GM12878 (cell line): ENCODE measurements around the gene CKMT2. TPM values are rescaled to one million over a fixed set of nuclear protein-coding genes. Genes with fewer than 3 reads are reported as not detected.

Experiments used
- ATAC-seq: fragments of 200-7000 bp; cut with Tn5 transposase; 3 replicates; pipeline ENCODE4 v1.9.1; 2020; ENCODE audit warnings: mild to moderate bottlenecking, moderate library complexity
- BruUV-seq: library from RNA; stranded (reverse); fragments of 400-500 nt; replicated peaks from 2 replicates; lab custom pipeline; 2021; lab: Mats Ljungman, UMichigan
- CTCF ChIA-PET: fragments of 300-600 bp; sonication (Branson Sonifier 250); formaldehyde crosslinking; extraction: SDS; loops from one replicate; lab custom pipeline; 2021; ENCODE audit warnings: inconsistent platforms; lab: Yijun Ruan, JAX
- POLR2A ChIA-PET: fragments of 350-600 bp; formaldehyde crosslinking; extraction: SDS; loops from one replicate; lab custom pipeline; 2021; ENCODE audit warnings: inconsistent platforms; lab: Charles Lee
- RAD21 ChIA-PET: fragments of 300-600 bp; sonication (Branson Sonifier 250); formaldehyde crosslinking; loops from one replicate; lab custom pipeline; 2023; ENCODE audit warnings: antibody characterized with exemption; ENCODE audit not compliant: unreplicated experiment; lab: Charles Lee
- SMC1A ChIA-PET: fragments of 300-600 bp; sonication (Branson Sonifier 250); formaldehyde crosslinking; loops from one replicate; lab custom pipeline; 2023; ENCODE audit not compliant: unreplicated experiment, uncharacterized antibody; lab: Charles Lee
- DNase-seq: peaks from one replicate; pipeline ENCODE4 v3.0.0-alpha.2; 2011; ENCODE audit warnings: low read depth, low spot score
- FAIRE-seq: peaks from 3 replicates; lab custom pipeline; 2011; peaks lifted over from hg19 to GRCh38; lab: Jason Lieb, UNC
- H2AFZ ChIP-seq: 2 replicates; pipeline ENCODE4 v1.6.0; 2011; ENCODE audit warnings: low read depth, low read length, control low read depth; ENCODE audit not compliant: control insufficient read depth
- H3K27ac ChIP-seq: 2 replicates; pipeline ENCODE4 v1.5.1; 2011; ENCODE audit warnings: control low read depth; ENCODE audit not compliant: control insufficient read depth, insufficient read depth
- H3K27me3 ChIP-seq, 2 experiments: replicated peaks in 1 of 2; 2 replicates each; pipeline versions ENCODE4 v1.6.0 to v1.6.1; 2011; ENCODE audit warnings: low read length in 1 of 2; ENCODE audit not compliant: control insufficient read depth in 2 of 2, insufficient read depth in 2 of 2
- H3K36me3 ChIP-seq, 2 experiments: 2 replicates each; pipeline ENCODE4 v1.5.1; 2011; ENCODE audit warnings: low read length in 1 of 2; ENCODE audit not compliant: control insufficient read depth in 2 of 2, insufficient read depth in 2 of 2
- H3K4me1 ChIP-seq: 2 replicates; pipeline ENCODE4 v1.6.1; 2011; ENCODE audit warnings: mild to moderate bottlenecking, low read length, moderate library complexity, mixed read lengths; ENCODE audit not compliant: control insufficient read depth, insufficient read depth
- H3K4me2 ChIP-seq: 2 replicates; pipeline ENCODE4 v1.6.0; 2011; ENCODE audit warnings: control low read depth; ENCODE audit not compliant: control insufficient read depth, insufficient read depth
- H3K4me3 ChIP-seq: fragments of 200-600 bp; sonication (generic); 2 replicates; pipeline ENCODE4 v1.5.1; 2016
- H3K79me2 ChIP-seq: 2 replicates; pipeline ENCODE4 v1.6.0; 2011; ENCODE audit warnings: low read length; ENCODE audit not compliant: control insufficient read depth, insufficient read depth
- H3K9ac ChIP-seq: 2 replicates; pipeline ENCODE4 v1.8.0; 2011; ENCODE audit warnings: low read length, control low read depth, mixed read lengths; ENCODE audit not compliant: control insufficient read depth, insufficient read depth
- H3K9me3 ChIP-seq: replicated peaks from 3 replicates; pipeline ENCODE4 v1.5.1; 2011; ENCODE audit warnings: mild to moderate bottlenecking, low read length; ENCODE audit not compliant: control insufficient read depth, insufficient read depth
- H4K20me1 ChIP-seq: 2 replicates; pipeline ENCODE4 v1.6.0; 2011; ENCODE audit not compliant: control insufficient read depth, insufficient read depth
- ASH2L ChIP-seq: fragments of 300-600, 200-600 bp; sonication (generic); IDR thresholded peaks from 2 replicates; pipeline ENCODE4 v1.6.1; 2017; ENCODE audit warnings: low read depth, mild to moderate bottlenecking, borderline replicate concordance
- BCLAF1 ChIP-seq: fragments of 450-650 bp; IDR thresholded peaks from 2 replicates; pipeline ENCODE4 v1.6.1; 2017; ENCODE audit warnings: antibody characterized with exemption, mild to moderate bottlenecking, moderate library complexity
- CHD4 ChIP-seq: fragments of 200-600 bp; sonication (generic); IDR thresholded peaks from 2 replicates; pipeline ENCODE4 v1.6.1; 2016; ENCODE audit warnings: mild to moderate bottlenecking
- DPF2 ChIP-seq: fragments of 450-650 bp; IDR thresholded peaks from 2 replicates; pipeline ENCODE4 v1.6.1; 2017; ENCODE audit warnings: mild to moderate bottlenecking
- E4F1 ChIP-seq: fragments of 450-650 bp; IDR thresholded peaks from 2 replicates; pipeline ENCODE4 v1.6.1; 2018; ENCODE audit warnings: borderline replicate concordance, mild to moderate bottlenecking; ENCODE audit not compliant: partially characterized antibody
- ESRRA ChIP-seq: IDR thresholded peaks from 2 replicates; pipeline ENCODE4 v1.6.1; 2012; ENCODE audit warnings: mild to moderate bottlenecking, low read length, improper control_type of control experiment
- GATAD2B ChIP-seq: fragments of 450-650 bp; conservative IDR thresholded peaks from 2 replicates; pipeline ENCODE4 v1.6.1; 2017; ENCODE audit warnings: low read depth, mild to moderate bottlenecking, moderate library complexity
- HDAC6 ChIP-seq: fragments of 200-600 bp; sonication (generic); IDR thresholded peaks from one replicate; pipeline ENCODE4 v1.8.0; 2017; ENCODE audit warnings: antibody characterized with exemption; ENCODE audit not compliant: unreplicated experiment
- NBN ChIP-seq: fragments of 450-650 bp; IDR thresholded peaks from 2 replicates; pipeline ENCODE4 v1.6.1; 2016
- NRF1 ChIP-seq: conservative IDR thresholded peaks from 2 replicates; pipeline ENCODE4 v1.6.1; 2011; ENCODE audit warnings: mild to moderate bottlenecking, low read depth, low read length, improper control_type of control experiment
- SP1 ChIP-seq: IDR thresholded peaks from one replicate; pipeline ENCODE4 v1.6.1; 2011; ENCODE audit warnings: low read depth, low read length
- STAT1 ChIP-seq: fragments of 450-650 bp; conservative IDR thresholded peaks from 2 replicates; pipeline ENCODE4 v1.6.1; 2014; ENCODE audit warnings: antibody characterized with exemption, mild to moderate bottlenecking
- SUZ12 ChIP-seq: fragments of 200-600 bp; sonication (generic); IDR thresholded peaks from one replicate; pipeline ENCODE4 v1.6.1; 2018; ENCODE audit warnings: antibody characterized with exemption, mild to moderate bottlenecking; ENCODE audit not compliant: unreplicated experiment
- TARDBP ChIP-seq: IDR thresholded peaks from 2 replicates; pipeline ENCODE4 v1.6.1; 2016; ENCODE audit warnings: borderline replicate concordance
- ZNF24 ChIP-seq: fragments of 450-650 bp; IDR thresholded peaks from 2 replicates; pipeline ENCODE4 v1.6.1; 2017; ENCODE audit warnings: antibody characterized with exemption, mild to moderate bottlenecking
- WGBS: methylation state at CpG from one replicate; pipeline ENCODE4 v1.1.6; 2016; ENCODE audit warnings: low lambda C conversion rate; ENCODE audit not compliant: insufficient replicate concordance, insufficient coverage; ENCODE audit errors: missing lambda C conversion rate; 5-methylcytosine and 5-hydroxymethylcytosine counted together
- in situ Hi-C: fragments of 300-500 bp; cut with MboI; formaldehyde crosslinking; loops from 9 replicates; pipeline ENCODE4 v1.14.3; 2018; ENCODE audit warnings: mixed read lengths
- intact Hi-C: fragments of 100-400 bp; cut with micrococcal nuclease; formaldehyde crosslinking; loops from one replicate; pipeline ENCODE4 v1.14.2; 2022; ENCODE audit not compliant: unreplicated experiment
- polyA plus RNA-seq, 11 experiments: library from polyadenylated mRNA; depleted of rRNA in 4 of 11; unstranded in 6 of 11; stranded (reverse) in 5 of 11; fragments of >200 nt; fragmentation: Nextera tagmentation in 4 of 11; fragmentation: Illumina TruSeq in 1 of 11; extraction: Ambion mirVana in 4 of 11; extraction: Trizol in 1 of 11; gene quantifications; 1 replicate in 1 of 11; 2 replicates in 10 of 11; pipeline versions ENCODE4 v1.2.1 to v1.2.3, GENCODE V29; 2011 to 2016; ENCODE audit warnings: inconsistent platforms in 2 of 11, missing spikeins in 2 of 11, low read depth in 1 of 11
- total RNA-seq, 4 experiments: library from RNA; depleted of rRNA in 3 of 4; stranded (reverse); fragments of >200 nt in 3 of 4; fragmentation: Illumina TruSeq in 1 of 4; extraction: Trizol in 1 of 4; gene quantifications; 2 replicates each; pipeline versions ENCODE4 v1.2.1 to v1.2.3, GENCODE V29; 2013 to 2021

Gene CKMT2
- total and polyA plus RNA-seq, 10 of the 15 experiments (the other 5 are each of a cell fraction or from before 2014, with no cell fraction given), result 0.70 to 1.2 TPM; not detected in 8

- TF ChIP-seq BCLAF1 (no peak), NRF1 (no peak), CHD4 (no peak), ESRRA (no peak)
Observed at GRCh38 chr5:81188962-81189361, 44.2 kb upstream of the CKMT2 start (continued).

GRCh38 chr5:81189875-81190498, 43.1 kb upstream of the CKMT2 start:
- no peaks in the 10 kb centered on the region for H3K27me3 ChIP-seq
- H3K27ac ChIP-seq, result no peak overlapping the region
- H4K20me1 ChIP-seq, result no peaks in the 10 kb centered on the region
- no peaks in the 10 kb centered on the region for H3K9me3 ChIP-seq
- ChIA-PET SMC1A (interaction anchor here (0.9 to 4.8 kb wide), 4 partner anchors 8 to 518 kb away, joined by 3 to 23 read pairs (median 4); no protein-coding TSS in a partner anchor), POLR2A (no interaction called here), CTCF (interaction anchor here (0.9 to 5.3 kb wide), 7 partner anchors 8 to 503 kb away, joined by 3 to 24 read pairs (median 5); no protein-coding TSS in a partner anchor), RAD21 (interaction anchor here (1.5 kb wide), 1 partner anchor 110 kb away, joined by 5 read pairs; no protein-coding TSS in a partner anchor)
- no TSS peak for BruUV-seq
- H3K79me2 ChIP-seq, result no peaks in the 10 kb centered on the region
- H2AFZ ChIP-seq, result no peak overlapping the region
- no peak overlapping the region for H3K9ac ChIP-seq
- DNase-seq, result no peak
- FAIRE-seq, result no peak
- H3K4me1 ChIP-seq, result peaks cover 15% of the 10 kb centered on the region
- H3K4me2 ChIP-seq, result no peak overlapping the region
- 89% methylated on average over 14 of the region's 14 CpGs for WGBS
- intact Hi-C loops, result no loop called here
- in situ Hi-C loops, result no loop called here
- H3K36me3 ChIP-seq, result no peaks in the 10 kb centered on the region
- H3K4me3 ChIP-seq, result no peak overlapping the region
- ATAC-seq, result no peak
- TF ChIP-seq ZNF24 (no peak), SUZ12 (no peak), GATAD2B (no peak), NBN (no peak), ASH2L (no peak), DPF2 (no peak), STAT1 (no peak), TARDBP (no peak), SP1 (no peak), HDAC6 (no peak), E4F1 (no peak)
